Activated CD4-positive, alpha-beta T cell treated with anti-CD3 and anti-CD28 coated beads for 4 hours (primary cell): ENCODE measurements around the gene ADAM30.

Experiments used
- DNase-seq, 2 donors: peaks; one replicate each; pipeline ENCODE4 v3.0.0-alpha.2; 2020

ADAM30 gene

GRCh38 chr1:119896303-119896702, at the start of gene ADAM30:
Gene ADAM30 (minus strand): TSS chr1:119896515. CDS start chr1:119896336, 179 bp downstream.
- DNase-seq, result no peak

DNA sequence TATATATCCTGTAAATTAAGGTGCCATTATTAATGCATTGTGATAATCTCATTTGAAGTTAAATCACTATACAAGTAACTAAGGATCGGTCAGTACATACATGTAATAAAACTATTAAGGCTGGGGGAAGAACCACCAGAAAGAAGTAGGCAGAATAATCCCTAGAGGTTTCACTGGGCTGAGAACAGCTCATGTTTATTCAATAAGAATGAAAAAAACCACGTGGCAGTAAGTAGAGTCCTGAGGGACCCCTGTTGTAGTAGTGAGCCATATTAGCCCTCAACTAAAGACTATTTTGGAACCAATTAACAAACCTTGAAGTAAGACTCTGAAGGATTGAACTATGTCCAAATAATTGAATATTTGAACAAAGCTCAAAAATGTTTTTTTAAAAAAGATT, 46.9 kb upstream of the ADAM30 start:
- DNase-seq, result no peak

GRCh38 chr1:119941392-119941791, 45.1 kb upstream of the ADAM30 start:
- DNase-seq, result no peak

DNA sequence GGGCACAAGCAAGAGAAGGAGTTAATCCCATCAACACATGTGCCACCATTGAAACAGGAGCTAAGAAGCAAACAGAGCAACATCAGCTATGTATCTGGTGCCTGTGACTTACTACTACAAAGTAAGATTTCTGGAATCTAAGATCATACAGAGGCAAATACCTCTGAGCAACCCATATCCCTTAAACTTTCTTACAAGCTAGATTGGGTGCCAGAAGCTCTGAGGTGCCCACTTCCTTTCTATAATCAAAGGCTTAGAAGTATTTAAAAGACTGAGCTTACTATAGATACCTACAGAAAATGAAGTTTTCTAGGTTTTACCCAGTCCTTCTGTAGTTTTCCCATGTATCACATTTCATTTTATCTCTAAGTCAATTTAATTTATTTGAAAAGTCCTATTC, 44.4 kb upstream of the ADAM30 start:
- no peak for DNase-seq

GRCh38 chr1:119937198-119937597, 40.9 kb upstream of the ADAM30 start:
- no peak for DNase-seq

- no peak for DNase-seq
Observed at GRCh38 chr1:119935915-119936314, 39.6 kb upstream of the ADAM30 start.

GRCh38 chr1:119935373-119935772, 39.1 kb upstream of the ADAM30 start:
- DNase-seq, result no peak

- no peak for DNase-seq
Observed at GRCh38 chr1:119933397-119933796, 37.1 kb upstream of the ADAM30 start.

DNA sequence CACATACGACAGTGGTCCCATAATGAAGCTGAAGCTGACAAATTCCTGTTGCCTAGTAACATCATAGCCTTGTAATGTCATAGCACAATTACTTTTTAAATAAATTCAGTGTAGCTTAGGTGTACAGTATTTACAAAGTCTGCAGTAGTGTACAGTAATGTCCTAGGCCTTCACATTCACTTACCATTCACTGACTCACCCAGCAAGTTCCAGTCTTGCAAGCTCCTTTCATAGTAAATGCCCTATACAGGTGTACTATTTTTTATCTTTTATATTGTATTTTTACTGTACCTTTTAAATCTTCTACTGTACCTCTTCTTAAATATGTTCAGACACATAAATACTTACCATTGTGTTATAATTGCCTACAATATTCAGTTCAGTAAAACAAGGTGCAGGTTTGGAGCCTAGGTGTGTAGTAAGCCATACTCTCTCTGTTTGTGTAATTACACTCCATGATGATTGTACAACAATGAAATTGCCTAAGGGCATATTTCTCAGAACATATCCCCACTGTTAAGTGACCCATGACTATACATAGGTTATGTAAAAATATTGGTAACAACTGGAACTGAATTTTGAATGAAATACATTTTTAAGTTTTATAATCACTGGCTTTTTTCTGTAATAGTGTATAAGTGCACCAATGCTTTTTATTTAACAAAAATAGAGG, 33.5 kb upstream of the ADAM30 start:
- DNase-seq, result no peak

- DNase-seq, result no peak
Observed at GRCh38 chr1:119926553-119926952, 30.2 kb upstream of the ADAM30 start.

DNA sequence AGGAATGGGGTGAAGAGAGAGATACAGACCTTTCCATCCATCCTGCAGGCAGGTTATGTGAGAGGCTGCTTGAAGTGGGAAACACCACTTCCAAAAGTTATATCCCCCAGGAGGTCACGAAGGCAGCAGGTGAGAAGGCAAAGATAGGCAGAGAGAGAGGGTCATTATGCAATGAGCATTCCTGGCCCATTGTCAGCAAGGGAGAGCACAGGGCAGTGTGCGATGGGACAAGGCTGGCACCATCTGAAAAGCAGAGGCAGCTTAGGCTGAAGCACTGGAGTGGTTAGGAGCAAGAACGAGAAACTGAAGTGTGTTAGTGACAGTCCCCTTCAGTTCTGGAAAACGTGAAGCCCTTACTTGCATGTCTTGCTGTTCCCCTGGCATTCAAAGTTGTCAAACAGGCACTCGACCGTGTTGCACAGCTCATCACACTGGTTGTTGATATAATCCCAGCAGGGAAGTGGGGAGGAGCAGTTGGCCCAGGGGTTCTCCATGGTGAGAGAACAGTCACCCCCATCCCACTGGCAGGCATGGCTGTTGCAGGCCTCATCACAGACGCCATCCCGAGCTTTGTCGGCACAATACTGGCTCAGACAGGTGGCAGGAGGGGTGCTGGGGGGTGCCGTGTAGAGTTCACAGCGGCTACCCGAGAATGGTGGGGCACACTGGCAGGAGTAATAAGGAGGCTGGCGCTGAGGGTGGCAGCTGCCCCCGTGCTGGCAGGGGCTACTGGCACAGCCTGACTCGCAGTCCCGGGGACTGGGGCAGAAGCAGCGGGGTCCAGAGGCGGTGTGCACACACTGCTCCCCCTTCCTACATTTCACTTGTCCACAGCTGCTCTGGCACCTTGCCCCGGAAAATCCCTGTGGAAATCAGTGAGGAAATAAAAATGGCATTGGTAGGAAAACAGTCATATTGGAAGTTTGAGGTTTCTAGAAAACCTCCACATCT, 28.9 kb upstream of the ADAM30 start:
- no peak for DNase-seq

- DNase-seq, result no peak
Observed at GRCh38 chr1:119920104-119920968, 24.0 kb upstream of the ADAM30 start.

DNA sequence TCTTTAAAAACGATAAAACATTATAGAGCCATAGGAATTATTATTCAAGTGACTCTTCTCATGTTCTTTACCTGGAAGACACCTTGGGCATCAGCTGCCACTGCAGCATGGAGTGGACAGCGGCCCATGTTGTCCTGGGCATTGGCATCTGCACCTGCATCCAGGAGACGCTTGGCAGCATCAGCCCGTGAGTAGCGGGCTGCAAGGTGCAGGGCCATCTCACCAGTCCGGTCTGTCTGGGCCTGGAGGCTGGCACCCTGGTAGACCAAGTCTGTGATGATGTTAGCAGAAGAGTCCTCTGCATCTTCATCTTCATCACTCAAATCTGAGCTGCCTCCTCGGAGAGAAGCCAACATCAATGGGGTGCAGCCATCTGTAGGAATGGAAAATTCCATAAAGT, 22.9 kb upstream of the ADAM30 start:
- DNase-seq, result no peak

GRCh38 chr1:119918301-119918700, 22.0 kb upstream of the ADAM30 start:
- no peak for DNase-seq

DNA sequence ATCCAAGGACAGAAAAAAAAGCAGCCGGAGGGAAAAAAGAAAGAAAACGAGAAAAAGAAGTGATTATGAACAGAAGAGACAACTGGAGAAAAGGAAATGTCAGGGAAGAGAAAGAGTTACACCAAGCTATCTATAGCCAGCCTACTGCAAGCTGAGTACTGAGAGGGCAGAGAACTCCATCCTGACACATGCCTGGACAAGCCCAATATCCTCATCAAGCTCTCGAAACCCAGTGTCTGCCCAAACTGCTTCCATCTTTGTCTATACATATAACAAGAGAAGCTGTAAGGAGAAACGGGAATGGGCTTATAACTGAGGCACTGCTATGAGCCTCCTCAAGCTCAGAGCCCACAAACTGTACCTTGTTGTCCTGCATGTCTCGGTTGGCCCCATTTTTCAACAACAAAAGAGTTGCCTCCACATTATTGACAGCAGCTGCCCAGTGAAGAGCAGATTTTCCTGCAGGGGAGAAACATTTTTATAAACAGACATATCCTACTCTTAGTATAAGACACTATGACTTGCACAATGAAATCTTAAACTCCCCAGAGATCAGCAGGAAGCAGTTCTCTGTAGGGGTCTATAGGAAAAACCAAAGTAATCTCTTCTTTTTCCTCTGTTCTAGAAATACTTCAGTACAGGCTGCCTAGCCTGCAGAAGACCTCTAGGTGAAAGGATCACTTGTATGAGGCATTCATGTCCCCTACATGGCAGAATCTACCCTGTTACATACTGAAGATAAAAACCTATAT, 21.2 kb upstream of the ADAM30 start:
- no peak for DNase-seq

- no peak for DNase-seq
Observed at GRCh38 chr1:119915517-119915916, 19.2 kb upstream of the ADAM30 start.

GRCh38 chr1:119914071-119914470, 17.8 kb upstream of the ADAM30 start:
- DNase-seq, result no peak

DNA sequence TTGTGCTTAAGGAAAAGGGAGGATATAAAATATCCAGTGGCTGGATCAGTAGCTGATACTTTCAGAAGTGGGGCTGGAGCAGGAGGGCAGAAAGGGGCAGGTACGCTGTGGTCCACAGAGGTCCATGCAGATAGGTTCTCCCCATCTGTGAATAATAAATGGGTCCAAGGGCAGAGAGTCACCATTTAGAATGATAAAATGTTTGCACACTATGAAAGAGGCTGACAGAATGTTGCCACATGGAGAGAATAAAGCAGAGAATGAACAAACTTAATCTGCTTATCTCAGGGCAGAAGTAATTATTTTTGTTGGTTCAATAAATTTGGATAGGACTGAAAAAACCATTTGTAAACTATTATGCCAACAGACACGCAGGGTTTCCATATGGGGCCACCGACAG, 16.6 kb upstream of the ADAM30 start:
- no peak for DNase-seq

DNA sequence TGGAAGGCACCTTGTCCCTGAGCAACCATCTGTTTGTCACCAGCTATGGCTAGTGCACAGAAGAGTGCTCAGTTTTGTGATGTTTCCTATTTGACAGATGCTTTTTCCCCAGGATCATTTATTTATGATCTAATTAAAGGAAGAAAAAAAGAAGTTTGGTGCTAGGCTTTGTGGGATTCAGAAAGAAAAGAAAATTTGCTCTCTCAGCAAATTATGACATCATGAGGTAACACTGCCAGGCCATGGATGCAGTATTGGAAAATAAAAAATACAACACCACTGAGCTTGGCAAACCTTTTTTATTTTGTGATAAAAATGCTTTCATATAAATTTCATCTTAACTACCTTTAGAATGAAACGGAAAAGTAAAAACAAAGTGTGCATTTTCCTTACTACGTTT, 15.5 kb upstream of the ADAM30 start:
- DNase-seq, result no peak

GRCh38 chr1:119910618-119911017, 14.3 kb upstream of the ADAM30 start:
- DNase-seq, result no peak

DNA sequence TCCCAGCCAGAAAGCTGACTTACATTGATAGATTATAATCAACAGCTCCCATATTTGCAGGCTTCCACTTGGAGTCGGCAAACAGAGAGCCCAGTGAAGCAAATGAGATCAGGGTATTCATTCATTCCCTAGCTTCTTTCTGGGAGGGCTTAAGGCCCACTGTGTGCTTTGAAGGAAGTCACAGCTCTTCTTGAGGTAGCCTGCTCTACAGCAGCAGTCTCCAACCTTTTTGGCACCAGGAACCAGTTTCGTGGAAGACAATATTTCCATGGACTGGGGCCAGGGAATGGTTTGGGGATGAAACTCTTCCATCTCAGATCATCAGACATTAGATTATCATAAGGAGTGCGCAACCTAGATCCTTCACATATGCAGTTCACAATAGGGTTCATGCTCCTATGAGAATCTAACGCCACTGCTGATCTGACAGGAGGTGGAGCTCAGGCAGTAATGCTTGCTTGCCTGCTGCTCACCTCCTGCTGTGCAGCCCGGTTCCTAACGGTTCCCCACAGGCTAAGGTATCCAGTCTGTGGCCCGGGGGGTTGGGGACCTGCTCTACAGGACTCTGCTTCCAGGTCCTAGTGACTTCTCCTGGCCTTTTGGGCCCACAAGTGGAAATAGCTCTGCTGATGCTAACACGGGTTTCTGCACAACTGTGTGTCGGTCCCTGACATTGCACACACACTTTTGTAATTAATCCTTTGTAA, 13.7 kb upstream of the ADAM30 start:
- no peak for DNase-seq

DNA sequence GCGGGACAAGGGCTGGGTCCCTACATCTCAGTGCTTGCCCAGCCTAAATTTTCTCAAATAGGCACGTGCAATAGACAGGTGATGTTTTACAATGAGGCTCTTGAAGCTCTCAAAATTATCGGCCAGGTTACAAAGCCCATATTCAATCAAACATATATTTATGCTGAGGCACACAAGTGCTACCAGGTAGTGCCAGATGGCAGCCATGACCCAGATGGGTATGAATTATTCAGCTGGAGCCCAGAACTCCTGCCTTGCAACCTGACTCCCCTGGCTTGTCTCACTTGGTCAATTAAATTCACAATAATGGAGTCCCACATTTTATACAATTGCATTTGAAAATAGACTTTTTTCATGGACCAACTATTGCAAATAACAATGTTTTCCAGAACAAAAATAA, 12.3 kb upstream of the ADAM30 start:
- no peak for DNase-seq
